AG04450 (cell line): ENCODE measurements around the gene ECSCR. TPM values are rescaled to one million over a fixed set of nuclear protein-coding genes. Genes with fewer than 3 reads are reported as not detected.

Experiments used
- CTCF ChIA-PET: fragments of 300-600, 350-600 bp; formaldehyde crosslinking; extraction: SDS; loops from one replicate; lab custom pipeline; 2022; ENCODE audit warnings: antibody characterized with exemption, inconsistent platforms; lab: Charles Lee
- POLR2A ChIA-PET: fragments of 350-600 bp; formaldehyde crosslinking; extraction: SDS; loops from one replicate; lab custom pipeline; 2021; ENCODE audit warnings: antibody characterized with exemption, inconsistent platforms; lab: Yijun Ruan, JAX
- DNase-seq: peaks from one replicate; pipeline ENCODE4 v3.0.0-alpha.2; 2011; ENCODE audit warnings: low read depth, low spot score
- H3K27ac ChIP-seq: one replicate; pipeline ENCODE4 v1.5.1; 2012; ENCODE audit warnings: low read depth, low read length, control low read depth
- H3K27me3 ChIP-seq: one replicate; pipeline ENCODE4 v1.6.0; 2012; ENCODE audit warnings: low read length; ENCODE audit not compliant: control insufficient read depth, insufficient read depth
- H3K4me3 ChIP-seq: 2 replicates; pipeline ENCODE4 v1.5.1; 2011; ENCODE audit warnings: mild to moderate bottlenecking, low read depth, low read length, control low read depth
- H3K9me3 ChIP-seq: 2 replicates; pipeline ENCODE4 v1.5.1; 2012; ENCODE audit warnings: low read length; ENCODE audit not compliant: control insufficient read depth, insufficient read depth
- CTCF ChIP-seq: IDR thresholded peaks from 2 replicates; pipeline ENCODE4 v1.5.1; 2011; ENCODE audit warnings: low read depth, low read length, control low read depth, inconsistent platforms
- polyA plus RNA-seq: library from polyadenylated mRNA; depleted of rRNA; stranded (reverse); fragments of >200 nt; gene quantifications from 2 replicates; pipeline ENCODE4 v1.2.3, GENCODE V29; 2011

ECSCR gene
- polyA plus RNA-seq, 1 experiment = 0.82 TPM

- TF ChIP-seq CTCF = no peak
- Histone ChIP-seq H3K27me3 (no peaks in the 10 kb centered on the region), H3K9me3 (no peaks in the 10 kb centered on the region; the same call in 1 of the 2 replicates), H3K27ac (no peak overlapping the region), H3K4me3 (peak overlapping the region; percentile 95)
- CTCF ChIA-PET = interaction anchor here (1.8 to 3.4 kb wide), 2 partner anchors 17 to 195 kb away, joined by 5 to 14 read pairs; no protein-coding TSS in a partner anchor
- POLR2A ChIA-PET = interaction anchor here (1.3 kb wide), 2 partner anchors 57 to 79 kb away, joined by 3 to 4 read pairs; no protein-coding TSS in a partner anchor
- DNase-seq = no peak
These were observed 23.9 kb downstream of the ECSCR start for GRCh38 chr5:139438707-139439012.

GRCh38 chr5:139435676-139436075, 26.9 kb downstream of the ECSCR start:
- CTCF ChIA-PET = interaction anchor here (2.4 kb wide), 1 partner anchor 340 kb away, joined by 6 read pairs; no protein-coding TSS in a partner anchor
- Histone ChIP-seq H3K4me3 (no peak overlapping the region), H3K27me3 (no peaks in the 10 kb centered on the region), H3K9me3 (no peaks in the 10 kb centered on the region; the same call in 1 of the 2 replicates), H3K27ac (no peak overlapping the region)
- DNase-seq = no peak
- no peak for TF ChIP-seq CTCF
- POLR2A ChIA-PET = no interaction called here

- H3K27ac ChIP-seq = no peak overlapping the region
- no peak for TF ChIP-seq CTCF
- no peak overlapping the region for H3K4me3 ChIP-seq
- H3K27me3 ChIP-seq = no peaks in the 10 kb centered on the region
- ChIA-PET POLR2A (interaction anchor here (0.6 kb wide), 1 partner anchor 139 kb away, joined by 7 read pairs; no protein-coding TSS in a partner anchor), CTCF (interaction anchor here (1.7 kb wide), 1 partner anchor 9 kb away, joined by 8 read pairs; no protein-coding TSS in a partner anchor)
- DNase-seq = no peak
- no peaks in the 10 kb centered on the region for H3K9me3 ChIP-seq
These were observed 30.8 kb downstream of the ECSCR start for GRCh38 chr5:139431706-139432105.

GRCh38 chr5:139430015-139430414, 32.5 kb downstream of the ECSCR start:
- Histone ChIP-seq H3K27ac (no peak overlapping the region), H3K27me3 (no peaks in the 10 kb centered on the region), H3K9me3 (no peaks in the 10 kb centered on the region), H3K4me3 (no peak overlapping the region)
- no peak for DNase-seq
- ChIA-PET POLR2A (no interaction called here), CTCF (interaction anchor here (0.9 kb wide), 2 partner anchors 83 to 204 kb away, joined by 3 to 6 read pairs; no protein-coding TSS in a partner anchor)
- TF ChIP-seq CTCF = no peak

- POLR2A ChIA-PET = no interaction called here
- TF ChIP-seq CTCF = no peak
- Histone ChIP-seq H3K9me3 (no peaks in the 10 kb centered on the region), H3K27ac (peak overlapping the region; percentile 11), H3K27me3 (no peaks in the 10 kb centered on the region), H3K4me3 (no peak overlapping the region)
- CTCF ChIA-PET = interaction anchor here (9.0 kb wide), 1 partner anchor 88 kb away, joined by 231 read pairs; no protein-coding TSS in a partner anchor
- DNase-seq = no peak
These were observed 36.2 kb downstream of the ECSCR start for GRCh38 chr5:139426203-139426885.
